ENCODE results near the gene WDR62.

The WDR62 gene

DNA sequence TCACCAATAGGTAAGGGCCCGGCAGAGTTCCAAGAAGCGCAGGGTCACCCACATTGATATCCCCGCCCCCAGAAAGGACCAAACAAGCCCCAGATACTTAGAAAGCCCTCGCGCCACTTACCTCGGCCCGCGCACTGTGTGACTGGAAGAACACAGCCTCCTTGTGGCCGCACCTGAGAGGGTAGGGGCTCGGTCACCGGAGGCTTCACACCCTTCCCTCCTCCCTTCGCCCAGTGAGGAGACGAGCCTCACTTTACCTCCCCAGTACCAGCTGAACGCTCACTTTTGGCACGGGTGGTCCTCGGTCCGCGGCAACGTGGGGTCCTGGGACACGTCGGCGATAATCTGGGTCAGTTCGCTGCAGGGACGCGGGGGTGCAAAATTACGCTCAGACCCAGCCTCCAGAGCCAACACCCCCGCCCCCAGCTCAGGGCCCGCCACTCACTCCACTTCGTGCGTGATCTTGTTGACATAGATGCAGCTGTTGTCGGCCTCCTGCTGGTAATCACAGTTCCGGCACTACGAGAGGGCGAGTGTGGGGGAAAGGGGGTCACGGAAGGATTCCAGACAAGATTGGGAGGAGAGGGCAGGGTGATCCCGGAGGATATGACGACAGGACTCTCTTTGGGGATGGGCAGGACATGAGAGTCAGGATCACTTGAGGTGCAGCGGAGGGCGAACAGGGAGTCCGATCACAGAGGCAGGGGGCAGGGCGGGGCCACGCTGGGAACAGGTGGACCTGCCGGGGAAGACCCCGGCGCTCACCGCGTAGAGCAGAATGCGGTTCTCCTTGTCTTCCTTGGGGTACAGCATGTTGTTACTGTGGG, 59.4 kb downstream of the WDR62 start:
- Histone ChIP-seq H3K27me3 (ENCODE audit: control insufficient read depth, insufficient read depth, low read length) (no peaks in the 10 kb centered on the region), H3K27ac (ENCODE audit: low read depth, low read length) (peak overlapping the region; percentile 52; the same call in 1 of the 2 replicates), H3K36me3 (ENCODE audit: control insufficient read depth, insufficient read depth, low read length) (peaks cover 35% of the 10 kb centered on the region), H3K9me3 (ENCODE audit: control insufficient read depth, insufficient read depth, low read depth, low read length) (no peaks in the 10 kb centered on the region), H3K4me1 (ENCODE audit: control insufficient read depth, insufficient read depth, low read length) (peaks cover 23% of the 10 kb centered on the region), H3K4me3 (ENCODE audit: low read depth, low read length) (peak overlapping the region; percentile 88), H3K9ac (ENCODE audit: low read length) (peak overlapping the region; percentile 77)

DNA sequence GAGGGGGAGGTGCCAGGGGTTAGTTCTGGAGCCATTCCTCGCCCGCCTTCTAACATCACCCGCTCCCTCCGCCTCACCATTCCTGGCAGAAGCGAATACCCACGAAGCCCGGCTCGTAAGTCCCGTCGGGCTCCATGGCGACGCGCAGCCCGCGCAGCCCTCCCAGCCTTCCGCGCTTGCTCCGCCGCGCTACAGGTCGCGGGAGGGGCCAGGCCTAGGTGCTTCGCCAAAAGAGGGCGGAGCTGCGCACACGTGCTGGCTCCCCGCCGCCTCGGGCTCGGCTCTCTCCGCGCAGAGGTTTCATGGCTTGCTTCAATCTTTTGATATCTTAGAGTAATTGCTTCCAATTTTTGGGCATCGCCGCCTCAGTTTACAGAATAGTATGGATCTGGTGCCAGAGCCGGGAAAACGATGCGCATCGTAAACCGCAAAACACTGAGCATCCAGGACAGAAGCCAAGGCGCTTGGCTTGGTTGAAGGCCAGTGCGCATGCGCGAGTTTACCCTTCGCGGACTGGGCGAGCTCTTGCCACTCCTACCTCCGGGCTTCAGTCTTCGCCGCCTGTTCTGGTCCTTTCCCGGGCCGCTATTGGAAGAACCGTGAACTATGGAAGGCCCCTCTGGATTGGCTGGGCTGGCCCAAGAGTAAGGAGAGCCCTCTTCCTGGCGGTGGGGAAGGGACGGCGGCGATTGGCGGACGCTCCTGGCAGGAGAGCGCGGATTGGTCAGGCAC, 60.2 kb downstream of the WDR62 start, which contains the start of gene POLR2I:
Gene POLR2I, minus strand, starts transcription at position 155 of the 732 bp plus-strand sequence. Its CDS starts 19 bp downstream, at position 136.
- H3K27me3 ChIP-seq (ENCODE audit: control insufficient read depth, insufficient read depth, low read length) = no peaks in the 10 kb centered on the region
- H3K36me3 ChIP-seq (ENCODE audit: control insufficient read depth, insufficient read depth, low read length) = peaks cover 41% of the 10 kb centered on the region
- H3K4me3 ChIP-seq (ENCODE audit: low read depth, low read length) = peak within 1 kb of the TSS; percentile 88
- peak within 1 kb of the TSS; percentile 77 for H3K9ac ChIP-seq (ENCODE audit: low read length)
- no peaks in the 10 kb centered on the region for H3K9me3 ChIP-seq (ENCODE audit: control insufficient read depth, insufficient read depth, low read depth, low read length)
- H3K27ac ChIP-seq (ENCODE audit: low read depth, low read length) = peak within 1 kb of the TSS; percentile 52; the same call in 1 of the 2 replicates
- H3K4me1 ChIP-seq (ENCODE audit: control insufficient read depth, insufficient read depth, low read length) = peaks cover 25% of the 10 kb centered on the region

DNA sequence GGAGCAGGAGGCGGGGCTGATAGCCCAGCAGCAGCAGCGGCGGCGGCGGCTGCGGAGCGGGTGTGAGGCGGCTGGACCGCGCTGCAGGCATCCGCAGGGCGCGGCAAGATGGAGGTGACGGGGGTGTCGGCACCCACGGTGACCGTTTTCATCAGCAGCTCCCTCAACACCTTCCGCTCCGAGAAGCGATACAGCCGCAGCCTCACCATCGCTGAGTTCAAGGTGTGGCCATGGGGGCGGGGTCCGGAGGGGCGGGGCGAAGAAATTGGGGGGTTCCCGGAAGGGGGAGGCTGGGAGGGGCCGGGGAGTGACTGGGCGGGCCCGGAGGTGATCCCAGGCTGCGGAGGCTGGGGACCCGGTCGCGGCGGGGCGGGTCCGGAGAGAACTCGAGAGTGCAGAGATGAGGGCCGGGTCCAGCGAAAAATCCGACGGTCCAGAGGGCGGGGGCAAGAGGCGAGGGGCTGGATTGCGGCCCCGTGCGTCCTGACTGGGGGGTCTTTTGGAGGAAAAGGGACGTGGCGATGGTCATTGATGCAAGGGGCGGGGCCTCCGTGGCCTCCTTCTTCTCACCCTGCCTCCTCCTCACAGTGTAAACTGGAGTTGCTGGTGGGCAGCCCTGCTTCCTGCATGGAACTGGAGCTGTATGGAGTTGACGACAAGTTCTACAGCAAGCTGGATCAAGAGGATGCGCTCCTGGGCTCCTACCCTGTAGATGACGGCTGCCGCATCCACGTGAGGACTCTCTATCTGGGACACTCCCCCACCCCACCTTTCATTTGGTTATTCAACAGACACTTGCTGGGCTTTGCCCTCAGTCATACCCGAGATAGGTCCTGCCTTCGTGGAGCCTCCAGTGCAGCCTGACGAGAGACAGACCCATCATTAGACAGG, 61.0 kb downstream of the WDR62 start, which contains the start of gene TBCB:
Gene TBCB, plus strand, starts transcription at position 16 of the 891 bp plus-strand sequence. Its CDS starts 93 bp downstream, at position 109.
- Histone ChIP-seq H3K4me1 (ENCODE audit: control insufficient read depth, insufficient read depth, low read length) (peaks cover 29% of the 10 kb centered on the region), H3K9ac (ENCODE audit: low read length) (peak within 1 kb of the TSS; percentile 77), H3K27me3 (ENCODE audit: control insufficient read depth, insufficient read depth, low read length) (no peaks in the 10 kb centered on the region), H3K9me3 (ENCODE audit: control insufficient read depth, insufficient read depth, low read depth, low read length) (no peaks in the 10 kb centered on the region), H3K27ac (ENCODE audit: low read depth, low read length) (peak within 1 kb of the TSS; percentile 52; the same call in 1 of the 2 replicates), H3K36me3 (ENCODE audit: control insufficient read depth, insufficient read depth, low read length) (peaks cover 49% of the 10 kb centered on the region), H3K4me3 (ENCODE audit: low read depth, low read length) (peak within 1 kb of the TSS; percentile 88)

DNA sequence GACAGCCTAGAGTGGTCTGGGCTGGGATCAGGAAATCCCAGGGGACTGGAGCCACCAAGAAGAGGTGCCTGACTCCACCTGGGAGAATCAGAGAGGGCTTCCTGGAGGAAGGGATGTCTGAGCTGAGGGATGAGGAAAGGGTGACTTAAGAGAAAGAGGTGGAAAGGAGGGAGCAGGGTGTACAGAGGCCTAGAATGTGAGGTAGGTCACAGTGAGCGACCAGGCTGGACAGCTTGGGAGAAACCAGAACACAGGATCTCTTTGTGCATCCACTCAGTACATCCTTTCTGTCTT, 61.6 kb downstream of the WDR62 start:
- H3K4me1 ChIP-seq (ENCODE audit: control insufficient read depth, insufficient read depth, low read length) = peaks cover 23% of the 10 kb centered on the region
- H3K27me3 ChIP-seq (ENCODE audit: control insufficient read depth, insufficient read depth, low read length) = no peaks in the 10 kb centered on the region
- no peak overlapping the region for H3K27ac ChIP-seq (ENCODE audit: low read depth, low read length)
- H3K9ac ChIP-seq (ENCODE audit: low read length) = no peak overlapping the region
- H3K9me3 ChIP-seq (ENCODE audit: control insufficient read depth, insufficient read depth, low read depth, low read length) = no peaks in the 10 kb centered on the region
- peaks cover 53% of the 10 kb centered on the region for H3K36me3 ChIP-seq (ENCODE audit: control insufficient read depth, insufficient read depth, low read length)
- H3K4me3 ChIP-seq (ENCODE audit: low read depth, low read length) = peak overlapping the region; percentile 88

DNA sequence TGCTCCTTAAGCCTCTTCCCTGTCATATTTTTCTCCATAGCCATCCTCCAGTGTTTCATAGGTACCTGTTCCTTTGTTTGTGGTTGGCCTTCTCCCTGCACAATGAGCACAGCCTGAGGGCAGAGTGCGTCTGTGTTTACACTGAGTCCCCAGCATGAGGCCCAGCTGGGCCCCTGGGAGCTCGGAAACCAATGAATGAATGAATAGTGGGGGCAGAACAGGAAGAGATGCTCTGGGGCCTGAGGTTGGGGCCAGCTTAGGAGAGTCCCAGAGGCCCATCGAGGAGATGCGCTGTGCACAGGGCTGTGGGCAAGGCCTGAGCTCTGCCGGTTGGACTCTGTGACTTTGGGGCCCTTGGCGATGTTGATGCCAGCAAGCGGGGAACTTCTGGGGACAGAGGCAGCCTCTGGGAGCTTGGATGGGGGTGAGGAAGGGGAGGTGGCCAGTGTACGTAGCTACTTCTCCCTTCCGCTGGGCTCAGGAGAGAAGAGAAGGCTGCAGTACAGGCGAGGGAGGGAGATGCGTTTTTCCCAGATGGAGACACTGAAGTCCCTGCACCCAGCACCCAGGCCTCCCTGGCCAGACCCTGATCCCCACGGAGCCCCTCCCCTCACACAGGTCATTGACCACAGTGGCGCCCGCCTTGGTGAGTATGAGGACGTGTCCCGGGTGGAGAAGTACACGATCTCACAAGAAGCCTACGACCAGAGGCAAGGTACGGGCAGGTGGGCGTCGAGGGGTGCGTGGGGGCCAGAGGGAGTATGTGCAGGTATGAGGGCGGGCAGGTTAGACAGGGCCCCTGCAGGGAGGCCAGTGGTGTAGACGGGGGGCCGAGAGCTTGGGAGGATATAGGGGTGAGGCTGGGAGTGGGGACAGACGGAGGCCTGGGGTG, 65.6 kb downstream of the WDR62 start:
- Histone ChIP-seq H3K9ac (ENCODE audit: low read length) (peak overlapping the region; percentile 18), H3K9me3 (ENCODE audit: control insufficient read depth, insufficient read depth, low read depth, low read length) (no peaks in the 10 kb centered on the region), H3K4me3 (ENCODE audit: low read depth, low read length) (no peak overlapping the region), H3K4me1 (ENCODE audit: control insufficient read depth, insufficient read depth, low read length) (peaks cover 15% of the 10 kb centered on the region; the same call in 1 of the 2 replicates), H3K27me3 (ENCODE audit: control insufficient read depth, insufficient read depth, low read length) (no peaks in the 10 kb centered on the region), H3K36me3 (ENCODE audit: control insufficient read depth, insufficient read depth, low read length) (peaks cover 74% of the 10 kb centered on the region), H3K27ac (ENCODE audit: low read depth, low read length) (no peak overlapping the region)

DNA sequence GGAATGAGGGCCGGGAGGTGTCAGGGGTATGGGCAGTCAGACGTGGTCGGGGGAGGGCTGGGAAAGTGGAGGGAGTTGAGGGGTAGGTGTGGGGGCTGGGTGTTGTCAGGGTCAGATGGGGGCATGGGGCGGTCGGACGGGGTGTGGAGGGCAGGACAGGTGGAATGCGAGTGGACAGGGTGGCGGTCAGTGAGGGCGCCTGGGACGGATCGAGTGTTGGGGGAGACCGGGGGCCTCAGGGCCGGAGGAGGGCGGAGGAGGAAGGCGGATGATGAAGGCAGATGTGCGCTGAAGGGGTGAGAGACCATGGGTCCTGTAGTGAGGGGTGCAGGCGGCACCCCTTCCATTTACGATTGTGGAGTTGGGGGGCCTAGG, 66.3 kb downstream of the WDR62 start:
- no peaks in the 10 kb centered on the region for H3K27me3 ChIP-seq (ENCODE audit: control insufficient read depth, insufficient read depth, low read length)
- H3K36me3 ChIP-seq (ENCODE audit: control insufficient read depth, insufficient read depth, low read length) = peaks cover 80% of the 10 kb centered on the region
- H3K4me1 ChIP-seq (ENCODE audit: control insufficient read depth, insufficient read depth, low read length) = peaks cover 14% of the 10 kb centered on the region; the same call in 1 of the 2 replicates
- H3K4me3 ChIP-seq (ENCODE audit: low read depth, low read length) = no peak overlapping the region
- no peak overlapping the region for H3K27ac ChIP-seq (ENCODE audit: low read depth, low read length)
- no peak overlapping the region for H3K9ac ChIP-seq (ENCODE audit: low read length)
- H3K9me3 ChIP-seq (ENCODE audit: control insufficient read depth, insufficient read depth, low read depth, low read length) = no peaks in the 10 kb centered on the region

DNA sequence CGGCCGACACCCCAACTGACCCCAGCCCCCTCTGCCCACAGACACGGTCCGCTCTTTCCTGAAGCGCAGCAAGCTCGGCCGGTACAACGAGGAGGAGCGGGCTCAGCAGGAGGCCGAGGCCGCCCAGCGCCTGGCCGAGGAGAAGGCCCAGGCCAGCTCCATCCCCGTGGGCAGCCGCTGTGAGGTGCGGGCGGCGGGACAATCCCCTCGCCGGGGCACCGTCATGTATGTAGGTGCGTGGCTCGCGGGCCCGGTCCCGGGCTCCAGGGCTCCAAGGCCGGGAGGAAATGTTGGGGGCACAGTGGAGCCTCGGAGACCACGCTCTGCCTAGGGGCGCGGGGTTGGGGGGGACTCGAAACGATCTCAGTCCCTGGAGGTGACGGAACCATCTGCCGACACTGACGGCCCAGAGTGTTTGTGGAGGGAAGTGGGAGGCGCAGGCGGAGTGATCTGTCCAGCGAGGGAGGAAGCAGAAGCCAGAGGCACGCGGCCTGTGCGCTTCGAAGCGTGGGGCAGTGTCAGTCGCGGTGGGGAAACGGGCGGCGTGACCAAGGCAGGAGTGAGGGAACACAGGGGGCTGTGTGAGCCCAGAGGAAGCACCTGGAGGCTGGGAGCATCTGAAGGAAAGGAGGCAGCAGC, 66.9 kb downstream of the WDR62 start:
- H3K36me3 ChIP-seq (ENCODE audit: control insufficient read depth, insufficient read depth, low read length) = peaks cover 80% of the 10 kb centered on the region

DNA sequence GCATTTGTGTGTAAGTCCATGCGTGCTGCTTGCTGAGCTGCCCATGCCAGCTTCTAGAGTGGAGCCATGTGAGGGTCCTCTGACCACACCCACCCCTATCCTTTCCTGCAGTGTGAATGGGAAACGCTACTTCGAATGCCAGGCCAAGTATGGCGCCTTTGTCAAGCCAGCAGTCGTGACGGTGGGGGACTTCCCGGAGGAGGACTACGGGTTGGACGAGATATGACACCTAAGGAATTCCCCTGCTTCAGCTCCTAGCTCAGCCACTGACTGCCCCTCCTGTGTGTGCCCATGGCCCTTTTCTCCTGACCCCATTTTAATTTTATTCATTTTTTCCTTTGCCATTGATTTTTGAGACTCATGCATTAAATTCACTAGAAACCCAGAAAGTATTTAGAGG, 70.9 kb downstream of the WDR62 start:
- no peaks in the 10 kb centered on the region for H3K9me3 ChIP-seq (ENCODE audit: control insufficient read depth, insufficient read depth, low read depth, low read length)
- H3K36me3 ChIP-seq (ENCODE audit: control insufficient read depth, insufficient read depth, low read length) = peaks cover 49% of the 10 kb centered on the region
- H3K27me3 ChIP-seq (ENCODE audit: control insufficient read depth, insufficient read depth, low read length) = no peaks in the 10 kb centered on the region
- H3K27ac ChIP-seq (ENCODE audit: low read depth, low read length) = no peak overlapping the region
- H3K4me3 ChIP-seq (ENCODE audit: low read depth, low read length) = no peak overlapping the region
- H3K4me1 ChIP-seq (ENCODE audit: control insufficient read depth, insufficient read depth, low read length) = 0 out of 2 replicates have a peak, but pooled peaks cover under 1% of the 10 kb centered on the region
- H3K9ac ChIP-seq (ENCODE audit: low read length) = no peak overlapping the region

More for the DNA sequence above, 66.9 kb downstream of the WDR62 start:
- no peaks in the 10 kb centered on the region for H3K27me3 ChIP-seq (ENCODE audit: control insufficient read depth, insufficient read depth, low read length)
- no peak overlapping the region for H3K27ac ChIP-seq (ENCODE audit: low read depth, low read length)
- no peak overlapping the region for H3K9ac ChIP-seq (ENCODE audit: low read length)
- no peak overlapping the region for H3K4me3 ChIP-seq (ENCODE audit: low read depth, low read length)
- peaks cover 9% of the 10 kb centered on the region; the same call in 1 of the 2 replicates for H3K4me1 ChIP-seq (ENCODE audit: control insufficient read depth, insufficient read depth, low read length)
- H3K9me3 ChIP-seq (ENCODE audit: control insufficient read depth, insufficient read depth, low read depth, low read length) = no peaks in the 10 kb centered on the region

DNA sequence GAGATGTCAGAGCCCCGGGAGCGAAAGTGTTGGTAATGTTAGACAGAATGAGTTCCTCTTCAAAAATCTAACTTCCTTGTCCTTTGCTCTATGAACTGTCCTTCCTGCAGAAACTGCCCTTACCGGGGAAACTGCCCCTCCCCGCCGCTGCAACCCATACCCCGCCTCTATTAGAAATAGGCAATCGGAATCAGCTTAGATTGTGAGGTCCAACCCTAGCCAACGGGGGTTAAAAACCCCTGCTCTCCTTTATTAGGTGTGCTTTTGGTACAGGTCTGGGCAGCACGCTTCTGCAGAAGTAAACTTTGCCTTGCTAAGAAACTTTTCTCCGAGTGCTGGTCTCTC, 73.7 kb downstream of the WDR62 start:
- Histone ChIP-seq H3K27me3 (ENCODE audit: control insufficient read depth, insufficient read depth, low read length) (no peaks in the 10 kb centered on the region), H3K36me3 (ENCODE audit: control insufficient read depth, insufficient read depth, low read length) (peaks cover 25% of the 10 kb centered on the region), H3K9me3 (ENCODE audit: control insufficient read depth, insufficient read depth, low read depth, low read length) (no peaks in the 10 kb centered on the region), H3K4me3 (ENCODE audit: low read depth, low read length) (peak overlapping the region; percentile 63), H3K4me1 (ENCODE audit: control insufficient read depth, insufficient read depth, low read length) (peaks cover 6% of the 10 kb centered on the region; the same call in 1 of the 2 replicates), H3K27ac (ENCODE audit: low read depth, low read length) (peak overlapping the region; percentile 48; the same call in 1 of the 2 replicates), H3K9ac (ENCODE audit: low read length) (peak overlapping the region; percentile 74)
